GM18909 (cell line): Measurements from ENCODE around the gene CD300LF.
A peak's percentile ranks its signal among the peaks of the same experiment; 100 is the strongest.

Experiments
- ATAC-seq: cut with Tn5 transposase; IDR thresholded peaks from one replicate; pipeline ENCODE4 v1.9.1; 2021; ENCODE audit warnings: mild to moderate bottlenecking; ENCODE audit not compliant: unreplicated experiment, poor library complexity

The CD300LF gene

DNA sequence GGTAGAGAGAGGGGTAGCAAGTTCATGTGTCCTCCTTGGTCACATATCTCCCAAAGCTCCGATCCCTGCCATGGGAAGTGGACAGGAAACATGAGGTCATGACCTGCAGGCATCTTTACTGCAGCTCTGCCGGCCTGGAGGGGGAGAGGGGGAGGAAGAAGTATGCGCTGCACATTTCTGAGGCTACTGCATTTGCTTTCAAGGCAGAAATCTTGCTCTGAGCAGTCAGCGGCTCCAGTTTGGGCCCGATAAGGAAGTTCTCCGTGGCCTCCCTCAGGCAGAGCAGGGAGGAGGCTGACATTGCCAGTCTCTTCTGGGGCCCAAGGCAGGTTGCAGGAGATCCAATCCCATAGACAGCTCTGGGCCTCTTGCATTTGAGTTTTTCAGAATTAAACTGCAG lies 34.2 kb upstream of the CD300LF start:
- no peak for ATAC-seq

DNA sequence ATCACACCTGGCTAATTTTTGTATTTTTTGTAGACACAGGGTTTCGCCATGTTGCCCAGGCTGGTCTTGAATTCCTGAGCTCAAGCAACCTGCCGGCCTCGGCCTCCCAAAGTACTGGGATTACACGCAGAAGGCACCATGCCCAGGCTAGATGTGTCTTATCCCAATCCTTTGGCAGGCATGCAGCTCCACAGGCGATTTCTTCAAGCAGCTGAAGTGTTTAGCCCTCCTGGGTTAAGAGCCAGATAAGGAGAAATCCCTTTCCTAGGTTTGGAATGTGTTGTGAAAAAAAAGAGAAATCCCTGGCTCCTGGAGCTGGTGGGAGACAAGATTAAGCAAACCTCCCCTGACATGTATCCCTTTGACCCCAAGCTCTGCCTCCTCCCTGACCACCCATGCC lies 33.7 kb upstream of the CD300LF start:
- no peak for ATAC-seq

DNA sequence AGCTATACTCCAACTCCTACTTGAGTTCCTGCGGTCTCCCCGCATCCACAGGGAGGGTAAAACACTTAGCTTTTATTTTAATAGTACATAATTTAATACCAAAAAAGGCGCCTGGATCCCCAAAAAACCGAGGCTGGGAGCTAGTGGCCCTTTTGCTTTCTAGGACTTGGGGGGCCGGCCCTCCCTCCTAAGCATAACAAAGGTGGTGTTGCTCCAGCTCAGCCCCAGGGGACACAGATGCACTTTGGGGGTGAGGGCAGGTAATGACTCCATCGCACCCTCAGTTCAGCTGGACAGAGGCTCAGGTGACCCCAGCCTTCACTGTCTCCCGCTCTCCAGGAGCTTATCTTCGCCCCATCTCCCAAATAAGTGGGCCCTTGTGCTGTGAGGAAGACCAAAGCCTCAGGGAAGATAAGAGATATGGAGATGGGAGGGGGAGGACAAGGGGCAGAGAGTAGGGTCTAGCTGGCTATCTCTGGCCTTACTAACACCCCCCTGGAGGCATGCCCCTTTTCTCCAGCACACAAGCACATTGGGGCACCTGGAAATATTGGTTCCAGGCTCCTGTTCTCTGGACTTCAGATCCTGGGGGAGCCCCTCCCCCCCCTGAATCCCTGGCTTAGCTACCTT lies 32.9 kb upstream of the CD300LF start:
- no peak for ATAC-seq

DNA sequence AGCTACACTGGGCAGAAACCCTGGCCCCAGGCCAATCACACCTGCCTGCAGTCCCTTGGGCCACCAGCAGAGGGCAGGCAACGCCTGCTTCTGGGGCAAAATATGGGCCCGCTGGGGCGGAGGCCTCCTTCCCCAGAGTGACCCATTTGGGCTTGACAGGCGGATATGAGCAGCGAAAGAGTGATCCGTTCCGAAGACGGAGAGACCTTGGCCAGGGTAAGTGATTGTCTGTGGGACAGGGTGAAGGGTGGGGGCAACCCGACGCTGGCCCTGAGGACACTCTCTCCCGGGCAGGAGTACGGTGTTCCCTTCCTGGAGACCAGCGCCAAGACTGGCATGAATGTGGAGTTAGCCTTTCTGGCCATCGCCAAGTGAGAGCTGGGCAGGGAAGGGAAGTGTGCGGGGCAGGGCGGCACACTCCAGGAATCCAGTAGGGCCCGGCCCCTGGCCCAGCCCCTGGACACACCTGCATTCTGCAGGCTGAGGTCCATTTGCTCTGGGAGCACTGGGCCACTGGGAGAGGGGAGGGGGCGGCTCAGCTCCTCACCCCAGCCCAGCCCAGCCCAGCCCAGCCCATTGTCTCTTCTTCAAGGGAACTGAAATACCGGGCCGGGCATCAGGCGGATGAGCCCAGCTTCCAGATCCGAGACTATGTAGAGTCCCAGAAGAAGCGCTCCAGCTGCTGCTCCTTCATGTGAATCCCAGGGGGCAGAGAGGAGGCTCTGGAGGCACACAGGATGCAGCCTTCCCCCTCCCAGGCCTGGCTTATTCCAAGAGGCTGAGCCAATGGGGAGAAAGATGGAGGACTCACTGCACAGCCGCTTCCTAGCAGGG lies 32.2 kb upstream of the CD300LF start:
- no peak for ATAC-seq

DNA sequence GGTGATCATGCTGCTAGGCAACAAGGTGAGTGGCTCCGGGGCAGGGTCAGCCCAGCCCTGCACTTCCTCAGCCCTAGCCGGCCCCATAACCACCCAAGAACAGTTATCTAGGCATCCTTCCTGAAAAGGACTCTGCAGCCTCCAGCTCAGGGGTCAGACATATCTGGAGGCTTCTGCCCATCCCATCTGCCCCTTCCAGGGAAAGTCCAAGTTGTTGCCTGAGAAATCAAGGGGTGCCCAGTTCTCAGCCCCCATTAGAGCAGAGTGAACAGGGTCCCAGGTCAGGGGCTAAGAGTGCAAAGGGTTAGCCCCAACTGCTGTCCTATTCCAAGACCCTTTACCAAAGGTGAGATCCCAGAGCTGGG lies 31.6 kb upstream of the CD300LF start:
- no peak for ATAC-seq

DNA sequence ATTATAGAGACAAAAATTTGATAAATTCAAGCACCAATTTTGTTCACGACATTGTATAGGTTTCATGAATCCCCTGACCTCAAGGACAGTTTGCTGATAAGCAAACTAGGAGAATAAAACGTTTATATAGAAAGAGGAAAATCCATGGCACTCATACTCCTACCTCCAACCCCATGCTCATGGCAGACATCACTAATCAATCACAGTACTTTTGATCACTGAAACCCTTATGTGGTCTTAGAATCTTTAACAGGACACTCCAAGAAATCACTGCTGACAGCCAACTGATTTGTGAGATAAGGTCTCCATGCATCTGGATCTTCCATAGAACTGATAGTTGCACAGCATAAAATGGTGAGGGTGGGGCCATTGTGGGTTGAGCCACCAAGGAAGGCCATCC lies 31.0 kb upstream of the CD300LF start:
- no peak for ATAC-seq

DNA sequence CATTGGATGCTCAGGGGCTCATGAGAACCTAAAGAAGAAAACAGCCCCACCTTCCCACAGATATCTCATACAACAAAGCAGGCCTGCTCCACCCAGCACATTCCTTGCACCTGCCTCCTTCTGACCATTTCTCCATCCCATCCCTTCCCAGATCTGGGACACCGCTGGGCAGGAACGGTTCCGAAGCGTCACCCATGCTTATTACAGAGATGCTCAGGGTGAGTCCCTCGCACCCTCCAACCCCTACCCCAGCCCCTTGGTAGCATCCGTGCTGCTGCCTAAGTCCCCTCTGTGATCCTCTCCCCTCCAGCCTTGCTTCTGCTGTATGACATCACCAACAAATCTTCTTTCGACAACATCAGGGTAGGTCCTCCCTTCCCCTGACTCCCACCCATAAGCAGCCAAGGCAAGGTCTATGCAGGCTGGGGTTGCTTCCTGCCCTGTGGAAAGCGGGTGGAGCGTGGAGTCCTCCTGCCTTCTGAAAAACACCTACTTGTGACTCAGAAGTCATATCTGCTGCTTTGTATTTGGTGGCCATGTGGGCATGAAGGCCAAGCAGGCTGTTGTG lies 30.3 kb upstream of the CD300LF start:
- ATAC-seq = no peak

DNA sequence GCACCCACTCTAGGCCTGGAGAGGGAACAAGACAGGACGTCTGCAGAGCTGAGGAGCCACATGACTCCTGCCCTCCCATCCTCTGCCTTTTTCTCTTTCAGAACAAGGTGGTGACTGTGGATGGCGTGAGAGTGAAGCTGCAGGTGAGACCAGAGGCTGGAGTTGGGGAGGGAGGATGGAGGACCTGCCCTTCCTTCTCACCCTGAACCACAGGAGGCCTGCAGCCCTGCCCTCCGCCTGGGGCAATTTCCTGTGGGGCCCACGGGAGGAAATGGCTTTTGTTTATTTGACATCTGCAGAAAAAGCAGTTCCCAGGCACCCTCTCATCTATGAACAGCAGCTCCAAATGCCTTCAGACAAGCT lies 29.4 kb upstream of the CD300LF start:
- no peak for ATAC-seq

DNA sequence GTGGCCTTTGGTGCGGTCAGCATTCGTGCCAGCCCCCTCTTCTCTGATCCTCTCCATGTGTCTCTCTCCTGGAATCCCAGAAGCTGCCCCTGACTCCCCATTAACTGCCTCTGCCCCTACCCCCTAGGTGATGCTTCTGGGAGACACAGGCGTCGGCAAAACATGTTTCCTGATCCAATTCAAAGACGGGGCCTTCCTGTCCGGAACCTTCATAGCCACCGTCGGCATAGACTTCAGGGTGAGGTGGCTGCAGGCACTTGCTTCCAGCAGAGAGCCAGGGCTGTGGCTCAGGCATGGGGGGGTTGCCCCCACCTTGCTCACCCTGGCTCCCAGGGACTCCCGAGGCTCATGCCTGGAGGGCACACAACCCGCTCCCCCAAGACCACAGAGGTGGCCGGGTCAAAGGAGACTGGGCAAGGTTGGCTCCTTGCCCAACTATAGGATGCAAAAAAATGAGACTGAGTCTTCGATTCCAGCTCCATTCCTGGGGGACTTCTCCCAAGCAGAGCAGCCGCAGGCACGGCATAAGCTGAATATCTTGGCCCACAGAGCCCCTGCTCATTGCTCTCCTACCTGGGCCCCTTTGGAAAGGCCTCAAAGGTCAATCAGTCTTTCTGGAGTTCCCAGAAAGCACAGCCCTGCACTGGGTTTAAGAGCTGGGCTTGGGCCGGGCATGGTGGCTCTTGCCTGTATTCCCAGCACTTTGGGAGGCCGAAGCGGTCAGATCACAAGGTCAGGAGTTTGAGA lies 28.1 kb upstream of the CD300LF start:
- no peak for ATAC-seq

DNA sequence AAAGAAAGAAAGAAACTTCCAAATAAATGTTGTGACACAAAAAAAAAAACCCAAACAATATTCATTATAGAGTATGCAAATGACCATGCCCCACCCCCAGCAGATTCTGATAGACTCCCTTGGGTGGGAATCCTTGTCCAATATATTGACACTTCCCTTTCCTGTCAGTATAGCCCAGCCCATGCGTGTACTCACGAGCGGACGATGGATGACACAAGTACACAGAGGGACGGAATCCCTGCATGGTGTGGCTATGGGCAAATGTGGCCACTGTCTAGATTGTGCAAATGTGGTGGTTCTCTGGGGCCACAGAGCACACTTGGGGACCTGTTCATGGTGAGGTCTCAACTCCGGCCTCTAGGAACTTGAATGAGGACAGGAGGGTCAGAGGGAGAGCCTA lies 27.4 kb upstream of the CD300LF start:
- ATAC-seq = no peak

DNA sequence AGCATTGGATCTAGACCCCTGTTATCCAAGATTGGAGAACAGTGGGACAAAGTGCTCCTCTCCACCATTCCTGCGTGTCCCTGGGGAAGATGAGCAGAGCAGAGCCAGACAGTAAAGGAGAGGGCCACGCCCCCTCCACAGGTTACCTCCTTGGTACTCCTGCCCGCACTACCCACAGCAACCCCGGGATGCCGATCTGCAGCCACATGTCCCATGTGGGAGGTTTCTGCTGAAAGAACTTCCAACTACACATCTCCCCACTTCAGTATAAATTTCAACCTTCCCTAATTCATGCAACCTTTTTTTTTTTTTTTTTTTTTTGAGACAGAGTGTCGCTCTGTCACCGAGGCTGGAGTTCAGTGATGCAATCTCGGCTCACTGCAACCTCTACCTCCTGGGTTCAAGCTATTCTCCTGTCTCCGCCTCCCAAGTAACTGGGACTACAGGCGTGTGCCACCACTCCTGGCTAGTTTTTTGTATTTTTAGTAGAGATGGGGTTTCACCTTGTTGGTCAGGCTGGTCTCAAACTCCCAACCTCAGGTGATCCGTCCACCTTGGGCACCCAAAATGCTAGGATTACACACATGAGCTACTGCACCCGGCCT lies 26.6 kb upstream of the CD300LF start:
- no peak for ATAC-seq

DNA sequence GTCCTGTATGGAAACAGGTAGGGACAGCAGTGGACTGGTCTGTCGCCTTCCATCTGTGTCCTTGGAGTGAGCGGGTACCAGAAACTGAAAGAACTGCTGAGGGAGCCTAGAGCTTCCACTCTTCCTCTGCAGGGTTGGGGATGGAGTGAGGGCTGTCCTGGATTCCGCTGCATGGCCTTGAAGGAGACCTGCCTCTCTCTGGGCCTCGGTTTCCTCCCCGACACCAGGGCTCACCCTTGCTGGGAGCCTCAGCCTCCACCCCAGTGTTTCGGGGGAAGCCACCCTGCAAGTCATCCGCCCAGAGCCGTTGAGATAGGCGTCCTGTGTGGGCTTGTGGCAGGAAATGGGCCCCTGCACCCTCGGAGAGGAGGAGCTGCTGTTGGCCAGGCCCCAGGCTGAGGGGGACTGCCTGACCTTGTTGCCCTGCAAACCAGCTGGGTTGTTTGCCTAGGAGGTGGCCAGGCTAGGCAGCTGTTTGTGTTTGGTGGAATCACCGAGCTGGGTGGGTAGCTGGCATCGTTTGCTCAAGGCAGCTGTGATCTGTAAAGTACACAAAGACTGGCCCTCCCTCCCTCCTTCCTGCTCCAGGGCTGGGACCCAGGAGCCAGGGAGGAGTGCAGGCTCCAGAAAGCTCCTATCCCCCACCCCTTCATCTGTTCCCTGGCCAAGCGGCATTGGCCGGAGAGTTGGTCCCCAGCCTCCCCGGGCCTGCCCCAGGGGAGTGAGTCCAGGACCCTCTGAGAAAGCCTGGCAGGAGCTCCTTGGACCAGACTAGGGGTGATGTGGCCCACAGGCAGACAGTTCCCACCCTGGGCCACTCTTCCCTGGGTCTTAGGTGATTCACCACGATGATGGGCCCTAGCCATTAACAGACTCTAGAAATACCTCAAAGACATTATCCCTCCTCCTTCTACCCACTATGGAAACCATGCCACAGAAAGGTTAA lies 25.6 kb upstream of the CD300LF start:
- ATAC-seq = peak; percentile 54

DNA sequence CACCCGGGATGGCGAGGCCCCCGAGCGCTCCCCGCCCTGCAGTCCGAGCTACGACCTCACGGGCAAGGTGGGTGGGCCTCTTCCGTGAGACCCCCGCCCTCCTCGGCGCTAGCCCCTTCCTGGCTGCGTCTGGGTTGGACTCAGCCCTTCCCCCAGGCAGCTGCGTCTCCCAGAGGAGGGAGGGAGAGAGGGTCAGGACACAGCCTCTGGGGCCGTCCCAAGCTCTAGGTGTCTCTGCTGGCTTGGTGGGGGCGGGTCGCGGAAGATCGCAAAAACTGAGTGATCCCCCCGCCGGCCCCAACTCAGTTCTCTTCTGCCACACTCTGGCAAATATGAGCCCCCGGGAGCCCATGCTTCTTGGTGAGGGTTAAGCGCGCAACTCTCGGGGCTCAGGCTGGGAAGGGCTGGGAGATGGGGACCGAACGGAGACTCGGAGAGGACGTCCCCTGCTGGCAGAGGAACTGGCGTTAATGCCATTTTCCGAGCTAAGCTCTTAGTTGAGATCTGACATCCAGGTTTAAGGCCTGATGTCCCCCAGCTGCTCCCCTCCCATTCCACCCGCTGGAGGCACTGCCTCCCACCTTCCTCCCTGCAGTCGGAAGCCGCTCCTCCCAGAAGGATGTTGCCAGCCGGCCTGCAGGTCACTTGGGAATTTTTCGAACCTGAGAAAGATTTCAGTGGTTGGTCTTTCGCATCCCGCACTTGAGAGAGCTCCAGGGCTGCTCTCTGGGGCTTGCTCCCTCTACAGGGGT lies 24.8 kb upstream of the CD300LF start:
- ATAC-seq = no peak

DNA sequence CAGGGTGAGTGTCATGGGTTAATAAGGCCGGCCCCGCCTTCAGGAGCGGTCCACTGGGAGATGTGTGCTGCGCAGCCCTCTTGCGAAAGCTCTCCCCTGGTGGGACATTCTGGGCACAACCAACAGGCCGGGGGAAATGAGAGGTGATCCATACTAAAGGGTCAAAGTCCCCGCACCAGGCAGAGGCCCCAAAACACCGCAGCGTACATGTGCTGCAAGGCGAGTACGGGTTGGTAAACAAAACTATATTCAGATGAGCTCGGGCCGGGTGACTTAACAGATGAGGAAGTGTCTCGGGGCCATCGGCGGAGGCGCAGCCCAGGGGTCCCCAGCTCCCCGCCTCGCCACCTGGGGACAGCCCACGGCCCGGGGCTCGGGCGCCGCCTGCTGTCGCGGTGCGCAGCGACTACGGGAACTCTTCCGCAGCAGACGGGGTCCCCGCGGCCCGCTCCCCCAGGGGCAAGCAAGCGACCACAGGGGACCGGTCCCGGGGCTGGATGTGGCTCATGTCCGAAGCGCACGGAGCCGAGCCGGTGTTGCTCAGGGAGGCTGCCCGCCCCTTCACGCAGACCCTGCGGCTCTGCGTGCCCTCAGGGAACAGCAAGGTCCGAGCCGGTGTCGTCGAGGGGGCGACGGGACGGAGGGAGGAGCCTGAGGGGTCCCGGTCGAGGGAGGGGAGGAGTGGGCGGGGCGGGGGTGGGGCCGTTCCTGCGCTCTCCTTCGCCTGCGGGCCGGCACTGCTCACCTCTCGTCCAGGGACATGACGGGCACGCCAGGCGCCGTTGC lies 24.0 kb upstream of the CD300LF start, which contains the start of gene RAB37:
Gene RAB37 (plus strand): TSS at position 744 of the 786 bp plus-strand sequence. CDS start 17 bp downstream, at position 761.
- peak; percentile 40 for ATAC-seq

DNA sequence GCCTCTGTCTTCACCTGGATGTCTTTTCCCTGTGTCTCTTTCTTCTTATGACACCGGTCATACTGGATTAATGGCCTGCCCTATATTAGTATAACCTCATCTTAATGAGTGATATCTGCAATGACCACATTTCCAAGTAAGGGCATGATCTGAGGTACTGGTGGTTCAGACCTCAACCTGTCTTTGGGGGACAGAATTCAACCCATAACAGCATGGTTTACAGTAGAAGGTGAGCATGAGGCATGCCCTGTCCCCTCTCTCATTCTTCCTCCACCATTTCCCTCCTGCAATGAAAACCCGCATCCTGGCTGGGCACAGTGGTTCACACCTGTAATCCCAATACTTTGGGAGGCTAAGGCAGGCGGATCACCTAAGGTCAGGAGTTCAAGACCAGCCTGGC lies 21.5 kb upstream of the CD300LF start:
- no peak for ATAC-seq

DNA sequence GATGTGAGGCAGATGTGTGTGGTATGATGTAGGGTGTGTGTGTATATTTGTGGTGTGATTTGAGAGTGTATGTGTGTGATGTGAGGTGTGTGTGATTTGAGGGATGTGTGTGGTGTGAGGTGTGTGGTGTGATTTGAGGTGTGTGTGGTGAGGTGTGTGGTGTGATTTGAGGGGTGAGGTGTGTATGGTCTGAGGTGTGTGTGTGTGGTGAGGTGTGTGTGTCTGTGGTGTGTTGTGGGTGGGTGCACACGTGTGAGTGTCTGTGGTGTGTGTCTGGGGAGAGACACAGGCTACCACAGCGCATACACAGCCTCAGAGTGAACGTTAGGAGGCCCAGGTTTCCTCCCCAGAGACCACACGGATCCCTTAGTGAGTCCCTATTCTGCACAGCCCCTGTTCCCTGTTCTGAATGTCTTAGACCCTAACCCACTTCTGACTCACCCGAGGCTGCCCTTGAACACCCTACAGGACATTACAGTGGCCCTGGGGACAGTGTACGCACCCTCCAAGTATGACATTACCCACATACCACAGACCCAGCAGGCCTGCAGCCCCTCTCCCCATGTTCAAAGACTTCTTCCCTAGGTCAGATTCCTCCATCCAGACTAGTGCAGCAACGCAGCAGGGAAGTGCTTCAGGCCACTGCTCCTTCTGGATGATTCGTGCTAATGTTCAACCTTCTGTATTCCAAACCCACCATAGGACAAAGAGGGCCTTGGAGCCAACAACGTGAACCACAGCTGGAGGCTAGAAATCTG lies 20.8 kb upstream of the CD300LF start:
- ATAC-seq = no peak
